ENCODE data around the gene TUBGCP2. TPM values are rescaled to one million over a fixed set of nuclear protein-coding genes. Genes with fewer than 3 reads are reported as not detected.
A peak's percentile ranks its signal among the peaks of the same experiment; 100 is the strongest.

Gene TUBGCP2
- total and polyA plus RNA-seq, 2 of the 13 experiments (the other 11 are each of a cell fraction or from before 2014, with no cell fraction given) = 21.3 to 34.5 TPM

GRCh38 chr10:133308421-133309099 lies at the start of gene TUBGCP2, which contains the start of gene ZNF511 (continued):
- no peak for TF ChIP-seq ZNF839 (CRISPR knock-in tag; IDR thresholded peaks at IDR 0.05; ENCODE audit: borderline replicate concordance)
- TF ChIP-seq HHEX (CRISPR knock-in tag; IDR thresholded peaks at IDR 0.05) = no peak
- no peak for TF ChIP-seq HNRNPH1 (optimal IDR thresholded peaks at IDR 0.05; ENCODE audit: low read depth, low read length)
- TF ChIP-seq CAMTA2 (CRISPR knock-in tag; IDR thresholded peaks at IDR 0.05; ENCODE audit: borderline replicate concordance) = no peak
- TF ChIP-seq MEIS2 (CRISPR knock-in tag; IDR thresholded peaks at IDR 0.05) = peak; percentile 11; the same call in 1 of the 2 replicates
- no peak for TF ChIP-seq TSC22D2 (CRISPR knock-in tag; IDR thresholded peaks at IDR 0.05; ENCODE audit: borderline replicate concordance)
- TF ChIP-seq ZNF24 (IDR thresholded peaks at IDR 0.05) = 0 out of 2 replicates have a peak, but pooled peaks have one; percentile 23
- no peak for TF ChIP-seq ZNF513 (CRISPR knock-in tag; conservative IDR thresholded peaks at IDR 0.05)
- no peak for TF ChIP-seq ZNF446 (CRISPR knock-in tag; IDR thresholded peaks at IDR 0.05)
- no peak for TF ChIP-seq ZFP36L1 (CRISPR knock-in tag; IDR thresholded peaks at IDR 0.05)
- TF ChIP-seq ZNF503 (CRISPR knock-in tag; IDR thresholded peaks at IDR 0.05) = no peak
- no peak for TF ChIP-seq TFDP1 (CRISPR knock-in tag; IDR thresholded peaks at IDR 0.05; ENCODE audit: borderline replicate concordance)
- no peak for TF ChIP-seq GATA4 (IDR thresholded peaks at IDR 0.05; ENCODE audit: borderline replicate concordance, low read depth)
- TF ChIP-seq FLYWCH1 (CRISPR knock-in tag; IDR thresholded peaks at IDR 0.05) = 0 out of 2 replicates have a peak, but pooled peaks have one; percentile 77
- TF ChIP-seq GABPA (IDR thresholded peaks at IDR 0.05; ENCODE audit: low read depth, low read length) = peak; percentile 95
- TF ChIP-seq GABPA (CRISPR knock-in tag; IDR thresholded peaks at IDR 0.05; ENCODE audit: low read depth) = peak; percentile 85
- TF ChIP-seq CREBL2 (CRISPR knock-in tag; IDR thresholded peaks at IDR 0.05; ENCODE audit: borderline replicate concordance) = no peak; the same call in 1 of the 2 replicates
- no peak for TF ChIP-seq AHDC1 (CRISPR knock-in tag; IDR thresholded peaks at IDR 0.05; ENCODE audit: borderline replicate concordance)
